Suppressor macrophage (primary cell): ENCODE results near the gene DTNA.
"Not testable (repeated sequence)": the region's sequence is repeated elsewhere in the genome, so short reads cannot be mapped to it uniquely, and the experiment has no call there.

Experiments
- DNase-seq, 4 experiments: peaks; one replicate each; pipeline ENCODE4 v3.0.0-alpha.2; 2020 to 2022
- total RNA-seq, 17 experiments: gene quantifications; one replicate each; lab custom pipeline; 2026; ENCODE audit warnings: mixed read lengths in 6 of 17, inconsistent platforms in 3 of 17; lab: John Stamatoyannopoulos, UW

The DTNA gene
- 4.4 to 21.0 (median 11.8) reads per million in 17 experiments for total RNA-seq

- DNase-seq, result peak; percentile 62 to 91 (median 78)
These were observed at the start of gene DTNA for GRCh38 chr18:34709750-34710441. TSS of gene DTNA (plus strand) at chr18:34710298. CDS start at chr18:34755977, 45,679 bp downstream.

GRCh38 chr18:34660572-34660971, 49.5 kb upstream of the DTNA start:
- no peak for DNase-seq

- DNase-seq, result peak; percentile 54 to 64 (median 60)
These were observed 48.5 kb upstream of the DTNA start for GRCh38 chr18:34661464-34662087.

- no peak for DNase-seq
These were observed 33.1 kb upstream of the DTNA start for GRCh38 chr18:34676816-34677574.

- DNase-seq, result not testable (repeated sequence)
These were observed 20.3 kb upstream of the DTNA start for GRCh38 chr18:34689750-34690149.

GRCh38 chr18:34691614-34692013, 18.5 kb upstream of the DTNA start:
- DNase-seq, result no peak

- no peak for DNase-seq
These were observed 15.4 kb upstream of the DTNA start for GRCh38 chr18:34694591-34695165.

GRCh38 chr18:34695310-34695709, 14.8 kb upstream of the DTNA start:
- no peak for DNase-seq

GRCh38 chr18:34696671-34697070, 13.4 kb upstream of the DTNA start:
- DNase-seq, result no peak

- no peak for DNase-seq
These were observed 12.9 kb upstream of the DTNA start for GRCh38 chr18:34697233-34697632.

- no peak for DNase-seq
These were observed 12.2 kb upstream of the DTNA start for GRCh38 chr18:34697891-34698290.

GRCh38 chr18:34701911-34702310, 8.2 kb upstream of the DTNA start:
- no peak for DNase-seq

- DNase-seq, result no peak
These were observed 7.3 kb upstream of the DTNA start for GRCh38 chr18:34702814-34703213.

- no peak for DNase-seq
These were observed 6.0 kb upstream of the DTNA start for GRCh38 chr18:34704074-34704473.

- no peak for DNase-seq
These were observed 5.3 kb upstream of the DTNA start for GRCh38 chr18:34704823-34705222.

GRCh38 chr18:34707670-34708069, 2.4 kb upstream of the DTNA start:
- DNase-seq, result peak in 2 of 4 experiments; percentile 24 to 26

GRCh38 chr18:34709104-34709503, 994 bp upstream of the DTNA start:
- DNase-seq, result peak; percentile 65 to 88 (median 78)

GRCh38 chr18:34710458-34710914, 388 bp downstream of the DTNA start:
- peak in 2 of 4 experiments; percentile 5 to 30 for DNase-seq

GRCh38 chr18:34710934-34711333, 836 bp downstream of the DTNA start:
- no peak for DNase-seq

GRCh38 chr18:34716111-34716510, 6.0 kb downstream of the DTNA start:
- DNase-seq, result not testable (repeated sequence)

- DNase-seq, result no peak
These were observed 8.5 kb downstream of the DTNA start for GRCh38 chr18:34718610-34719009.

- no peak for DNase-seq
These were observed 10.1 kb downstream of the DTNA start for GRCh38 chr18:34720220-34720619.

GRCh38 chr18:34723143-34723542, 13.0 kb downstream of the DTNA start:
- no peak for DNase-seq
